HG03378 (cell line): ENCODE measurements around the gene SNPH.

Experiments
- ATAC-seq: cut with Tn5 transposase; IDR thresholded peaks from one replicate; pipeline ENCODE4 v1.9.1; 2021; ENCODE audit warnings: mild to moderate bottlenecking, moderate library complexity; ENCODE audit not compliant: unreplicated experiment

The SNPH gene

DNA sequence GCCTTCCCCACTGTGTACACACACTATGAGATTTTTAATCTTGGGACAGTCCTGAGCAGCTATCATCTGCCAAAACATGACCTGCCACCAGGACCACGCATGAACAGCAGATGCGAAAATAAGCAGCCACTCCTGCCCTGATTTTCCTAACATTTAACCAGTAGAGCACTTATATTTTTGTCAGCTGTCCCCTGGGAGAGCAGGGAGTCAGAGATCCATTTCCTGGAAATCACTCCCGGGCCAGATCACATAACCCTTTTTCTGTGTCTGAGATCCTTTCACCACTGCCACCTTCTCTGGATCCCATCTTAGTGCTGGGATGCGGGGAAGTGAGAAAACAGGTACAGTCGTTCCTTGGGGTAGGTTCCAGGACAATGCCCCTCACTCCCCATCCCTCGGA is 57.2 kb downstream of the SNPH start:
- no peak for ATAC-seq

- no peak for ATAC-seq
Observed at GRCh38 chr20:1323830-1324597, 57.9 kb downstream of the SNPH start.

DNA sequence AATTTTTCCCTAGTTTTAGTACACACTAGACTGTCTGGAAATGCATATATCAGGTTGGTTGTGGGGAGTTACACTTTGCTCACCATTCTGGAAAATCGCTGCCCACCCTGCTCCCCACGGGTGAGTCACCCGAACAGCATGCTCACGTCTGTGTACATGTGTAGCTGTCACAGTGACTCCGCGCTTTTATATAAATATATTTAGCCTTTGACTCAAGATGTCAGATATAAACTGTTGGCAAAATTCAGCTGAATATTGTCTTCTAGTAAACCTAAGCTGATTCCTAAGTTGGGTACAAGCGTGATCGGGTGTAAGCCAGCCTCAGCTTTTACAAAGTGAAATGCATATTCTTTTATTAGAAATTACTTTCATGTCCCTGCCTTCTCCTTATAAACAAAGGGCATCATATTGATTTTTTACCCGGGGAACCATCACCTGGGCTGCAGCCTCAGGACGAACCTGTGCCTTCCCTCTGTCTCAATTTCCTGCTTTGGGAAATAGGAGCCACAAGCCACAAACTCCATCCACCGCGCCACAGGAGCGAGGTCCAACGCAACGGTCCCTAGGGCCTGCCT is 58.6 kb downstream of the SNPH start:
- ATAC-seq: no peak

DNA sequence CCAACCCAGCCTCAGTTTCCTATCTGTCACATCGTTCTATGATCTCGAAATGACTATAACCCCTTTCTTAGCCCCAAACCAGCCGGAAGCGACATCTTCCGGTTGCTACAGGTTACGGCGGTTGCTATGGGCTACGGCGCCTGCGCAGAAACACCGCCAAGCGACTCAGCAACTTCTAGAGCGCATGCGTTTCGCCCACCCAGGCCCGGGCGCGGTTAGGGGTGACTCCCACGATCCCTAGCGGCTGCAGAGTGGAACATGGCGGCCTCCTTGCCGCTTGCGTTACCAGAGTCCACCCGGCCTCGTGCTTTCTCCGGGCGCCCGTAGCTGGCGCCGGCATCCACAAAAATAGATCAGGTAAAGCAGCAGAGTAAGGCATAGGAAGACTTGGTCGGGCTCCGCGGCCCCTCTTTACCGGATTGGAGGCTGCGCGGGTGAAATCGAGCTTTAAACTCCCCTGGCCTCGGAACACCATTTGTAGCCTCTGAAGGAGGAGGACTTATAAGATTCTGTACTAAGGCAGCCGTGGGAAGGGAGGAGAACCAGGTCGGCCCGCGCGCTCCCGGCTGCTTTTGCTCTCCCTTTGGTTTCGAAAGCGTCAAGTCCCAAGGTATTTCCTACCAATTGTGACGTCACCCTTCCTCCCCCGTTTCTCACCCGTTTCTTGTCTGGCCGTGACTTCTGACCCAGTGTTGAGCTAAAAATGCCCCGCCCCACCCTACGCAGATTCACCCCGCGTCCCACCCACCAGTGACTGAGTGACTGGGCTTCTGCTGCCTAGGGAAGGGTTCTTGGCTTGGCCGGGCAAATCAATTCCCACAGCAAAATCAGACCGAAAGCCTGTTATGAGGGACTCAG is 59.3 kb downstream of the SNPH start:
- ATAC-seq: peak; percentile 76

GRCh38 chr20:1326031-1326930 is 60.2 kb downstream of the SNPH start:
- ATAC-seq: no peak

GRCh38 chr20:1327241-1327653 is 61.2 kb downstream of the SNPH start:
- ATAC-seq: no peak

- no peak for ATAC-seq
Observed at GRCh38 chr20:1327827-1328679, 62.0 kb downstream of the SNPH start.

GRCh38 chr20:1328680-1329330 is 62.7 kb downstream of the SNPH start, which contains the start of gene SDCBP2:
TSS of gene SDCBP2 (minus strand) at chr20:1329139. CDS start at chr20:1320416, 8,723 bp downstream.
- no peak for ATAC-seq

- ATAC-seq: peak; percentile 47
Observed at GRCh38 chr20:1330075-1330830, 64.2 kb downstream of the SNPH start.

DNA sequence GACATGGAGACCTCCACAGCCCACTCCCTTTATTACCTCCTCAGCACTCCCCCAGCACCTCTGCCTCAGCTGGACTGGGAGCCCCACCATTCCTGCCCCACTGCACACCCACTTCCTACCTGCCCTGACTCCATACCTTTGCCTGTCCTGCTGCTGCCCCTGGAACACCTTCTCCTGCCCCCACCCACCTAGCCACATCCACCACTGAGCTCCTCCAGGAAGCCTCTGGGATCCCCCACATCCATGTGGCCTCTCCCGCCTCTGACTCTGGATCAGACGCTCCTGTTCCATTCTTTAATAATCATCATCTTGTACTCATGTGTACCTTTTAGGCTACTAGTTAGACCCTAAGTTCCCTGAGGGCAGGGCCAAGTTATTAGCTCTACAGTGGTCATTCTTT is 65.0 kb downstream of the SNPH start:
- ATAC-seq: no peak

DNA sequence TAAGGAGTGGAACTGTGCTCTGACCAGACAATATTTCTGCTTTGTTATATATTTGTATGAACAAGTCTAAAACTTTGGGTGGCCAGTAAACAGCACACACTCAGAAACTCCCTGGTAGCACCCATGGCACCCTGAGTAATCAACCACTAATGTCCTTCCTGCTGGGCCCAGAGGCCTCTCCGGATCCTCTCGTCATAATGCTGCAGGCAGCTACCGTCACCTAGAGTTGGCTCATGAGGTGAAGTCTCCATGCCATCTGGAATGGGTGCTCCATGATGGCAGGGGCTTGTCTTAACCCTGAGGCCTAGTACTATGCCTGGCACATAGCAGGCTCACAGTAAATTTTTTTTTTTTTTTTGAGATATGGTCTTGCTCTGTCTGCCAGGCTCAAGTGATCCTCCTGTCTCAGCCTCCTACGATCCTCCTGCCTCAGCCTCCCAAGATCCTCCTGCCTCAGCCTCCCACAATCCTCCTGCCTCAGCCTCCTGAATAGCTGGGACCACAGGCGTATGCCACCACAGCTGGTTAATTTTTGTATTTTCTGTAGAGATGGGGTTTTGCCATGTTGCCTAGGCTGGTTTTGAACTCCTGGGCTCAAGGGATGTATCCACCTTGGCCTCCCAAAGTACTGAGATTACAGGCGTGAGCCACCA is 65.8 kb downstream of the SNPH start:
- no peak for ATAC-seq

- no peak for ATAC-seq
Observed at GRCh38 chr20:1332749-1333300, 66.7 kb downstream of the SNPH start.

- ATAC-seq: no peak
Observed at GRCh38 chr20:1333462-1334369, 67.6 kb downstream of the SNPH start.

GRCh38 chr20:1334370-1334731 is 68.3 kb downstream of the SNPH start:
- no peak for ATAC-seq

DNA sequence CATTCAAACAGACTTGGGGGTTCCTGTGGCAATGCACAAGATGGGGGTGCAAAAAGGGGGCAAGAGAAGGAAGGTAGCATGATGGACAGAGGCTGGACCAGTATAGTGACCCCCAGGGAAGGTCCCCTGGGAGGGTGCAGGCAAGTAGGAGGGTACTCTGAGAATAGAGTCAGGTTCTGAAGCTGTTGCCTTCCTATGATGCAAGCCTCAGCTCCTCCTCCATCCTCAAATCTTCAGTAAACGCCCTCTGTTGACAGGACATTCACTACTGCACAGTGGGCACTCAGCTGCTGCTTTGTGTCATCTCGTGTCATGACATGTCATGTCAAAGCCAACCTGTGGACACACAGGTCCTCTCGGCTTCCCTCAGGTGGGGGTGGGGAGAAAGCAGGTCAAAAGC is 68.7 kb downstream of the SNPH start:
- ATAC-seq: no peak

DNA sequence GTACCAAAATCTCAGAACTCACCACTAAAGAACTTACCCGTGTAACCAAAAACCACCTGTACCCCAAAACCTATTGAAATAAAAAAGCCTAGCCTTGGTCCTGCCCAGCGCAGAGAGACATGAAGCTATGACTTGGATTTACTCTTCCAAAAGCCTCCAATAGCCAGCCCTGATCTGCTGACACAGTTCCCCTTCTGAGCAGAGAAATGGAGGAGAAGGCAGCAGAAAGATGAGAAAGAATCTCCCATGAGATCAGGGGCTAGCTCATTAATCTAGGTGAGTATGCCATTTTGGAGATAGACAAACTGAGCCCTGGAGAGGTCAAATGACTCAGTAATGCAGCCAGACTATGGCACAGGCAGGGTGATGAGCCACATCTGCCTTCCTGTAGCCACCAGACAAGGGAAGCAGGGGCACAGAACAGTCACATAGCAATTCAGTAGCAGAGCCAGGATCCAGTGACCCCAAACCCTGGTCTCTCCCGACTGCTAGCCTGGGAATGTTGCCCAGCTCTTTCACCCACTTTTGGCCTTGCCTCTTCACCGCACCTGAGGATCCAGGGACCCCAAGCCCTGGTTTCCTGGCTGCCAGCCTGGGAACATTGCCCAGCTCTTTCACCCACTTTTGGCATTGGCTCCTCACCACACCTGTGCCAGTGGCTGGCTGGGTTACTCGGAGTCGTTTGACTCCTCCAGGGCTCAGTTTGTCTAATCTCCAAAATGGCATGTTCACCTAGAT is 70.0 kb downstream of the SNPH start:
- no peak for ATAC-seq
